CD8-positive, alpha-beta memory T cell (primary cell): Measurements from ENCODE around the gene ZNF664. TPM values are rescaled to one million over a fixed set of nuclear protein-coding genes. Genes with fewer than 3 reads are reported as not detected.
A peak's percentile ranks its signal among the peaks of the same experiment; 100 is the strongest.

Experiments used
- CTCF ChIA-PET: fragments of 350-600 bp; sonication (Branson Sonifier 250); formaldehyde crosslinking; loops from one replicate; lab custom pipeline; 2021; ENCODE audit warnings: antibody characterized with exemption; lab: Charles Lee
- POLR2A ChIA-PET: fragments of 350-600 bp; sonication (Branson Sonifier 250); formaldehyde crosslinking; loops from one replicate; lab custom pipeline; 2021; ENCODE audit warnings: antibody characterized with exemption; lab: Charles Lee
- DNase-seq, 5 donors: peaks; one replicate each; pipeline versions ENCODE4 v3.0.0 to v3.0.0-alpha.2; 2020 to 2022; ENCODE audit warnings: mixed read lengths in 1 of 5
- H3K27ac ChIP-seq: one replicate; pipeline ENCODE4 v1.7.0; 2013; ENCODE audit warnings: low read depth, mild to moderate bottlenecking, low read length, moderate library complexity
- H3K27me3 ChIP-seq: 2 replicates; pipeline ENCODE4 v1.7.0; 2013; ENCODE audit warnings: low read length, mild to moderate bottlenecking; ENCODE audit not compliant: insufficient read depth, poor library complexity, severe bottlenecking
- H3K36me3 ChIP-seq: 2 replicates; pipeline ENCODE4 v1.7.0; 2013; ENCODE audit warnings: mild to moderate bottlenecking, low read length, moderate library complexity; ENCODE audit not compliant: insufficient read depth
- H3K4me1 ChIP-seq: 2 replicates; pipeline ENCODE4 v1.7.0; 2013; ENCODE audit warnings: mild to moderate bottlenecking, low read length, moderate library complexity; ENCODE audit not compliant: insufficient read depth
- H3K4me3 ChIP-seq: 2 replicates; pipeline ENCODE4 v1.7.0; 2013; ENCODE audit warnings: mild to moderate bottlenecking, low read length
- H3K9me3 ChIP-seq: 2 replicates; pipeline ENCODE4 v1.7.0; 2013; ENCODE audit warnings: mild to moderate bottlenecking, low read length
- H3K27ac Mint-ChIP-seq, 8 donors: one replicate each; pipeline ENCODE4 v1.8.0; 2020 to 2021; ENCODE audit warnings: mixed read lengths in 8 of 8, mild to moderate bottlenecking in 6 of 8, inconsistent platforms in 3 of 8, moderate library complexity in 3 of 8
- H3K27me3 Mint-ChIP-seq, 2 donors: one replicate each; pipeline ENCODE4 v1.8.0; 2020 to 2021; ENCODE audit warnings: mixed read lengths in 2 of 2, mild to moderate bottlenecking in 1 of 2, moderate library complexity in 1 of 2
- H3K36me3 Mint-ChIP-seq, 3 donors: one replicate each; pipeline ENCODE4 v1.8.0; 2020 to 2021; ENCODE audit warnings: mixed read lengths in 3 of 3, inconsistent platforms in 1 of 3, mild to moderate bottlenecking in 1 of 3
- H3K4me1 Mint-ChIP-seq, 3 donors: one replicate each; pipeline ENCODE4 v1.8.0; 2020 to 2021; ENCODE audit warnings: mixed read lengths in 3 of 3, inconsistent platforms in 1 of 3, mild to moderate bottlenecking in 1 of 3
- H3K4me3 Mint-ChIP-seq, 7 donors: one replicate each; pipeline ENCODE4 v1.8.0; 2020 to 2021; ENCODE audit warnings: mixed read lengths in 7 of 7, mild to moderate bottlenecking in 6 of 7, moderate library complexity in 4 of 7, inconsistent platforms in 2 of 7
- H3K9me3 Mint-ChIP-seq, 5 donors: one replicate each; pipeline ENCODE4 v1.8.0; 2020 to 2022; ENCODE audit warnings: mixed read lengths in 5 of 5, mild to moderate bottlenecking in 3 of 5, moderate library complexity in 2 of 5, inconsistent platforms in 1 of 5
- polyA plus RNA-seq: library from polyadenylated mRNA; unstranded; fragments of 300-500 nt; fragmentation: Illumina TruSeq; gene quantifications from one replicate; pipeline ENCODE4 v1.2.3, GENCODE V29; 2021
- total RNA-seq, 2 experiments: library from RNA; stranded (reverse); gene quantifications; one replicate each; pipeline ENCODE4 v1.2.3, GENCODE V29; 2021

ZNF664 gene
- total and polyA plus RNA-seq, 3 experiments from 2014 or later: 10.8 to 75.8 (median 73.0) TPM

GRCh38 chr12:124021007-124021406 is 48.0 kb downstream of the ZNF664 start:
- Histone ChIP-seq H3K4me3 (no peak overlapping the region), H3K36me3 (no peaks in the 10 kb centered on the region), H3K4me1 (no peaks in the 10 kb centered on the region), H3K27me3 (no peaks in the 10 kb centered on the region), H3K9me3 (no peaks in the 10 kb centered on the region), H3K27ac (no peak overlapping the region)
- no peak for DNase-seq
- Mint-ChIP-seq H3K27ac (no peak overlapping the region), H3K4me3 (no peak overlapping the region), H3K36me3 (no peaks in the 10 kb centered on the region), H3K27me3 (no peaks in the 10 kb centered on the region), H3K9me3 (no peaks in the 10 kb centered on the region), H3K4me1 (no peaks in the 10 kb centered on the region)
- ChIA-PET POLR2A (no interaction called here), CTCF (interaction anchor here (1.6 kb wide), 1 partner anchor 12 kb away, joined by 8 read pairs; no protein-coding TSS in a partner anchor)

DNA sequence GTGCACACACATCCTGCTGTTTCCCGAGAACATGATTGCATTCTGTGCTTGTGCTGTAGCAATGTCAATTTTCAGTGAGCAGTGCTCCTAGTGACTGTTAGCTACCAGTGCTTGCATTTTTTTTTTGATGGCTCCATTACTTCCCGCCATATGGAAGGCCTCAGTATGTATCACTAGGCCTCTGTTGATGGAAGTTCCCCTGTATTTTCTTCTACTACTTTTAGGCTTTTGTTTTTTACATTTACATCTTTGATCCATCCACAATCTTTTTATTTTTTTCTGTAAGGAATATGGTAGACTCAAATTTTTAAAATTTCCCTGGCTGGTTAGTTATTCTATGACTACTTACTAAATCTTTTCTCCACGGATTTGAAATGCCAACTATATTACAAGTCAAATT is 49.1 kb downstream of the ZNF664 start:
- ChIA-PET CTCF (no interaction called here), POLR2A (no interaction called here)
- Mint-ChIP-seq H3K4me3 (no peak overlapping the region), H3K27me3 (no peaks in the 10 kb centered on the region), H3K9me3 (no peaks in the 10 kb centered on the region), H3K36me3 (no peaks in the 10 kb centered on the region), H3K4me1 (no peaks in the 10 kb centered on the region), H3K27ac (peak overlapping the region in 2 of 8 donors; percentile 27 to 34)
- no peak for DNase-seq
- H3K4me3 ChIP-seq: no peak overlapping the region
- H3K27ac ChIP-seq: no peak overlapping the region
- H3K36me3 ChIP-seq: no peaks in the 10 kb centered on the region
- no peaks in the 10 kb centered on the region for H3K9me3 ChIP-seq
- H3K27me3 ChIP-seq: no peaks in the 10 kb centered on the region
- H3K4me1 ChIP-seq: no peaks in the 10 kb centered on the region

DNA sequence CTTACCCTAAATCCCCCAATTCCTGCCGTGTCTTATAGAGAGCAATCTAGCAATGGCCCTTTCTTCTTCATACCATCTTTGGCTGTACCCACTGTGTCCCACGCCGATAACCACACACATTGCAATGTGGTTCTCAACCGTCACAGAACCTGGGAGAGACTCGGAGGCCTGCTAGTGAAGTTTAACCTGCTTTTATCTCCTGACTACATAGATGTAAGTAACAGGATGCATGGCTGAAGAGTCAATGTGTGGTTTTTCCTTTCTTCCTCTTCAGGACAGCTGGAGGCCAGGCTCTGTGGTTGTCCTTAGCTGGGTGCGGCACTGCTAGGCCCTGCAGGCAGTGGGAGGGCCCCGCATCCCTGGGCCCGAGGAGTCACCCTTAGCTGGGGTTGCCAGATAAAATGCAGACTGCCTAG is 51.3 kb downstream of the ZNF664 start:
- Mint-ChIP-seq H3K9me3 (no peaks in the 10 kb centered on the region), H3K4me1 (no peaks in the 10 kb centered on the region), H3K4me3 (no peak overlapping the region), H3K36me3 (no peaks in the 10 kb centered on the region), H3K27me3 (no peaks in the 10 kb centered on the region), H3K27ac (peak overlapping the region in 1 of 8 donors; percentile 24)
- POLR2A ChIA-PET: no interaction called here
- CTCF ChIA-PET: interaction anchor here (0.6 kb wide), 1 partner anchor 19 kb away, joined by 3 read pairs; no protein-coding TSS in a partner anchor
- no peak for DNase-seq
- H3K9me3 ChIP-seq: no peaks in the 10 kb centered on the region
- no peaks in the 10 kb centered on the region for H3K27me3 ChIP-seq
- no peak overlapping the region for H3K27ac ChIP-seq
- no peak overlapping the region for H3K4me3 ChIP-seq
- H3K36me3 ChIP-seq: no peaks in the 10 kb centered on the region
- no peaks in the 10 kb centered on the region for H3K4me1 ChIP-seq

DNA sequence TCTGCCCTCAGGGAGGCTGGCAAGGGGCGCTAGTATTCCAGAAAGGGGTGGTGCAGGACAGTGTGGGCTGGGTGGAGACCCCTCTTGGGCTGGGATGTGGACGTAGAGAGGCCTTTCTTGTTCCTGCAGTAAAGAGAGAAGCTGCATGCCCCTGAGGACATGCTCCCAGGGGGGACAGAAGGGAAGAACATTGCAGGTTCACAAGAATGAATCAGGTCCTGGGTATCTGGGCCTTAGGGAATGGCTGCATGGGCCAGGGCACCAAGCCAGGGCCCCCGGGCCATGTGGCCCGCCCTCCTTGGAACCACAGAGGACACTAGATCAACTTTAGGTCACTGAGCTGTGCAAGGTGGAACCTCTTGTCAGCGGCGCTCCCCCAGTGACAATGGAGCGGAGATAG is 51.8 kb downstream of the ZNF664 start:
- Histone ChIP-seq H3K36me3 (no peaks in the 10 kb centered on the region), H3K27ac (no peak overlapping the region), H3K4me3 (no peak overlapping the region), H3K9me3 (no peaks in the 10 kb centered on the region), H3K4me1 (no peaks in the 10 kb centered on the region), H3K27me3 (no peaks in the 10 kb centered on the region)
- ChIA-PET POLR2A (no interaction called here), CTCF (interaction anchor here (0.6 to 1.3 kb wide), 3 partner anchors 13 to 747 kb away, joined by 3 to 4 read pairs (median 3); no protein-coding TSS in a partner anchor)
- Mint-ChIP-seq H3K27ac (no peak overlapping the region), H3K4me3 (no peak overlapping the region), H3K36me3 (no peaks in the 10 kb centered on the region), H3K9me3 (no peaks in the 10 kb centered on the region), H3K4me1 (no peaks in the 10 kb centered on the region), H3K27me3 (no peaks in the 10 kb centered on the region)
- DNase-seq: no peak

- DNase-seq: no peak
- POLR2A ChIA-PET: no interaction called here
- Mint-ChIP-seq H3K4me3 (no peak overlapping the region), H3K27me3 (no peaks in the 10 kb centered on the region), H3K9me3 (no peaks in the 10 kb centered on the region), H3K36me3 (no peaks in the 10 kb centered on the region), H3K4me1 (no peaks in the 10 kb centered on the region), H3K27ac (no peak overlapping the region)
- Histone ChIP-seq H3K36me3 (no peaks in the 10 kb centered on the region), H3K27ac (no peak overlapping the region), H3K4me3 (no peak overlapping the region), H3K4me1 (no peaks in the 10 kb centered on the region), H3K9me3 (no peaks in the 10 kb centered on the region), H3K27me3 (no peaks in the 10 kb centered on the region)
- CTCF ChIA-PET: interaction anchor here (1.2 to 1.3 kb wide), 2 partner anchors 12 to 746 kb away, joined by 3 to 4 read pairs; no protein-coding TSS in a partner anchor
Observed at GRCh38 chr12:124025661-124026060, 52.6 kb downstream of the ZNF664 start.

GRCh38 chr12:124026755-124027745 is 54.0 kb downstream of the ZNF664 start:
- H3K9me3 Mint-ChIP-seq: no peaks in the 10 kb centered on the region
- no peaks in the 10 kb centered on the region for H3K9me3 ChIP-seq
- H3K4me1 Mint-ChIP-seq: no peaks in the 10 kb centered on the region
- no peak overlapping the region for H3K4me3 ChIP-seq
- ChIA-PET CTCF (no interaction called here), POLR2A (no interaction called here)
- H3K27me3 Mint-ChIP-seq: no peaks in the 10 kb centered on the region
- H3K27ac Mint-ChIP-seq: peak overlapping the region in 2 of 8 donors; percentile 22 to 63
- H3K4me1 ChIP-seq: no peaks in the 10 kb centered on the region
- no peak overlapping the region for H3K27ac ChIP-seq
- no peaks in the 10 kb centered on the region for H3K36me3 Mint-ChIP-seq
- no peak overlapping the region for H3K4me3 Mint-ChIP-seq
- H3K36me3 ChIP-seq: no peaks in the 10 kb centered on the region
- H3K27me3 ChIP-seq: no peaks in the 10 kb centered on the region
- no peak for DNase-seq

DNA sequence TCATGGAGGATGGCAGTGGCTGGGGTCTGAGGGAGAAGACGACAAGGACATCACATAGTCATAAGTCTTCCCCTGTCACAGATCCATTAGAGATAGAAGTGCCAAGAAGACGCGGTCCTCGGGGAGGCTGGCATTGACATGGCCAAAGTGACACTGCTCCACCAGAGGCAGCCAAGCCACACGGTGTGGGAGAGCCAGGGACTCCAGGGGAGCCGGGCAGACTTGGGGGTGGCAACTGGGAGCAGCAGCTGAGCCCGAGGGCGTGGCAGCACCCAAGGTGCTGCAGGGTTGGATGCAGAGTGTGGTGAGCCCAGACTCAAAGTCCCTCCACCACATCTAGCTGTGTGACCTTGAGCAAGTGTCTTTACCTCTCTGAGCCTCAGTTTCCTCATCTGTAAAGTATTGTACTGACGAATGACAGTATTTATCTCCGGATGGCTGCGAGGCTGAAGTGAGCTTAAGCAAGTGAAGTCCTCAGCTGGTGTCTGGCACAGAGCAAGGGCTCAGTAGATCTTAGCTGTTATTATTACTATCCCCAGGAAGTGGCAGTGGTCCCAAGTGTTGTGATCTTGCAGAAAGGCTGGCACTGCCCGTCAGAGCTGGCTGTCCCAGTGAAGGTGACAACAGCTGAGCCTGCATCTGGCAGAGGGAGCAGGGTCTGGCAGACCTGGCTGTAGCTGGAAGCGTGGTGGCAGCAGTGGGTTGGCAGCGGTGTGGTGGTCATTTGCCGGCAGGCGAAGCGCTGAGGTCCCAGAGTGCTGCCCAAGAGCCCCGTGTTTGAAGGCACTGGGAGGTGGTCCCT is 54.9 kb downstream of the ZNF664 start:
- Mint-ChIP-seq H3K4me3 (no peak overlapping the region), H3K9me3 (no peaks in the 10 kb centered on the region), H3K36me3 (no peaks in the 10 kb centered on the region), H3K27ac (peak overlapping the region in 1 of 8 donors; percentile 22), H3K4me1 (no peaks in the 10 kb centered on the region), H3K27me3 (no peaks in the 10 kb centered on the region)
- ChIA-PET CTCF (no interaction called here), POLR2A (no interaction called here)
- Histone ChIP-seq H3K36me3 (no peaks in the 10 kb centered on the region), H3K9me3 (no peaks in the 10 kb centered on the region), H3K4me3 (no peak overlapping the region), H3K27ac (no peak overlapping the region), H3K4me1 (no peaks in the 10 kb centered on the region), H3K27me3 (no peaks in the 10 kb centered on the region)
- DNase-seq: no peak

- Histone ChIP-seq H3K27ac (no peak overlapping the region), H3K4me3 (no peak overlapping the region), H3K4me1 (no peaks in the 10 kb centered on the region), H3K27me3 (no peaks in the 10 kb centered on the region), H3K36me3 (no peaks in the 10 kb centered on the region), H3K9me3 (no peaks in the 10 kb centered on the region)
- no peak for DNase-seq
- Mint-ChIP-seq H3K36me3 (no peaks in the 10 kb centered on the region), H3K27ac (no peak overlapping the region), H3K4me3 (no peak overlapping the region), H3K9me3 (no peaks in the 10 kb centered on the region), H3K4me1 (no peaks in the 10 kb centered on the region), H3K27me3 (peaks cover 0 to 3% of the 10 kb centered on the region in 2 donors)
- CTCF ChIA-PET: no interaction called here
- POLR2A ChIA-PET: no interaction called here
Observed at GRCh38 chr12:124028555-124028925, 55.5 kb downstream of the ZNF664 start.
